Hepatocyte (in vitro differentiated cells): Measurements from ENCODE around the gene MARCKSL1. TPM values are rescaled to one million over a fixed set of nuclear protein-coding genes. Genes with fewer than 3 reads are reported as not detected.

Experiments used
- DNase-seq: peaks from one replicate; pipeline ENCODE4 v3.0.0-alpha.2; 2016; ENCODE audit warnings: low spot score
- H2AFZ ChIP-seq: fragments of 200-600 bp; sonication (generic); 2 replicates; pipeline ENCODE4 v1.6.0; 2016; ENCODE audit warnings: antibody characterized with exemption, mild to moderate bottlenecking
- H3K27ac ChIP-seq: fragments of 200-600 bp; sonication (generic); 2 replicates; pipeline ENCODE4 v1.5.1; 2016; ENCODE audit warnings: mild to moderate bottlenecking
- H3K27me3 ChIP-seq: fragments of 200-600 bp; sonication (generic); 2 replicates; pipeline ENCODE4 v1.6.1; 2016
- H3K36me3 ChIP-seq: fragments of 200-600 bp; sonication (generic); replicated peaks from 2 replicates; pipeline ENCODE4 v1.5.1; 2016; ENCODE audit warnings: low read depth; ENCODE audit not compliant: insufficient read depth
- H3K4me1 ChIP-seq: fragments of 200-600 bp; sonication (generic); 2 replicates; pipeline ENCODE4 v1.5.1; 2016; ENCODE audit warnings: mild to moderate bottlenecking, moderate library complexity; ENCODE audit not compliant: insufficient read depth
- H3K4me2 ChIP-seq: fragments of 200-600 bp; sonication (generic); 2 replicates; pipeline ENCODE4 v1.6.0; 2016
- H3K4me3 ChIP-seq: fragments of 200-600 bp; sonication (generic); 2 replicates; pipeline ENCODE4 v1.5.1; 2016; ENCODE audit warnings: mild to moderate bottlenecking
- H3K79me2 ChIP-seq: fragments of 200-600 bp; sonication (generic); 2 replicates; pipeline ENCODE4 v1.6.0; 2017; ENCODE audit warnings: mild to moderate bottlenecking
- H3K9me2 ChIP-seq: fragments of 200-600 bp; sonication (generic); replicated peaks from 2 replicates; pipeline ENCODE4 v1.6.0; 2017; ENCODE audit warnings: mild to moderate bottlenecking; ENCODE audit not compliant: insufficient read depth
- H3K9me3 ChIP-seq: fragments of 200-600 bp; sonication (generic); 2 replicates; pipeline ENCODE4 v1.5.1; 2016; ENCODE audit warnings: low read depth, mild to moderate bottlenecking
- H4K20me1 ChIP-seq: fragments of 200-600 bp; sonication (generic); 2 replicates; pipeline ENCODE4 v1.6.0; 2016; ENCODE audit warnings: mild to moderate bottlenecking; ENCODE audit not compliant: insufficient read depth, poor library complexity, severe bottlenecking
- EZH2 ChIP-seq: fragments of 200-600 bp; sonication (generic); IDR thresholded peaks from 2 replicates; pipeline ENCODE4 v1.6.1; 2016; ENCODE audit warnings: antibody characterized with exemption, mild to moderate bottlenecking, borderline replicate concordance
- EZH2phosphoT487 ChIP-seq: fragments of 200-600 bp; sonication (generic); IDR thresholded peaks from one replicate; pipeline ENCODE4 v1.6.1; 2018; ENCODE audit warnings: antibody characterized with exemption, mild to moderate bottlenecking, low read depth, moderate library complexity; ENCODE audit not compliant: unreplicated experiment, severe bottlenecking
- WGBS: methylation state at CpG from one replicate; pipeline ENCODE4 v1.1.6; 2016; ENCODE audit warnings: low lambda C conversion rate; ENCODE audit errors: missing lambda C conversion rate; 5-methylcytosine and 5-hydroxymethylcytosine counted together
- polyA plus RNA-seq: library from polyadenylated mRNA; unstranded; fragments of >200 nt; fragmentation: Nextera tagmentation; extraction: Ambion mirVana; gene quantifications from 2 replicates; pipeline ENCODE4 v1.2.1, GENCODE V29; 2016
- total RNA-seq: library from RNA; depleted of rRNA; stranded (reverse); fragments of >200 nt; gene quantifications from 2 replicates; pipeline ENCODE4 v1.2.3, GENCODE V29; 2014
- TF ChIP-seq, protein P1 (sequence below): fragments of 200-600 bp; sonication (generic); IDR thresholded peaks from 2 replicates; pipeline ENCODE4 v1.5.1; 2016; ENCODE audit warnings: antibody characterized with exemption, mild to moderate bottlenecking; ENCODE audit not compliant: poor library complexity

The MARCKSL1 gene
- total and polyA plus RNA-seq, 2 experiments from 2014 or later: 143 to 358 TPM

DNA sequence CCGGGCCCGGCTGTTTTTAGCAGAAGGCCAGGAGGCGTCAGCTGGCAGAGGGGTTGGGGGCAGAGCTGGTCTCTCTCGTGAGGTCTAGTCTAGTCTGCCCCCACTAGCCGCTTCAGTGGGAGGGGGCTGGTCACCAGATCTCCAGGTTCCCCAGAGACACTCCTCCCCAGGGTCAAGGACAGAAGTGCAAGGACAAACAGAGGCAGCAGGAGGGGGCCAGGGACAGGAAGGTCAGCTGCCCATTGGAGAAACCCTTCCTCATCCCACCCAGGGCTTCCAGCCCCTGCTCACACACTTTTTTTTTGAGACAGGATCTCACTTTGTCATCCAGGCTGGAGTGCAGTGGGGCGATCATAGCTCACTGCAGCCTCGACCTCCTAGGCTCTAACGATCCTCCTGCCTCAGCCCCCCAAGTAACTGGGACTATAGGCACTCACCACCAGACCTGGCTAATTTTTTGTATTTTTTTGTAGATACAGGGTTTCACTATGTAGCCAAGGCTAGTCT, 16.3 kb upstream of the MARCKSL1 start:
- Histone ChIP-seq H3K4me2 (peak overlapping the region; percentile 95), H3K27ac (peak overlapping the region; percentile 97), H3K9me3 (no peaks in the 10 kb centered on the region), H4K20me1 (no peaks in the 10 kb centered on the region), H3K79me2 (peaks cover 12% of the 10 kb centered on the region), H3K4me1 (peaks cover 23% of the 10 kb centered on the region), H3K4me3 (peak overlapping the region; percentile 62), H3K36me3 (no peaks in the 10 kb centered on the region), H3K27me3 (no peaks in the 10 kb centered on the region), H3K9me2 (no peaks in the 10 kb centered on the region), H2AFZ (peak overlapping the region; percentile 60)
- TF ChIP-seq EZH2: no peak
- TF ChIP-seq EZH2phosphoT487: no peak
- TF ChIP-seq, protein P1, sequence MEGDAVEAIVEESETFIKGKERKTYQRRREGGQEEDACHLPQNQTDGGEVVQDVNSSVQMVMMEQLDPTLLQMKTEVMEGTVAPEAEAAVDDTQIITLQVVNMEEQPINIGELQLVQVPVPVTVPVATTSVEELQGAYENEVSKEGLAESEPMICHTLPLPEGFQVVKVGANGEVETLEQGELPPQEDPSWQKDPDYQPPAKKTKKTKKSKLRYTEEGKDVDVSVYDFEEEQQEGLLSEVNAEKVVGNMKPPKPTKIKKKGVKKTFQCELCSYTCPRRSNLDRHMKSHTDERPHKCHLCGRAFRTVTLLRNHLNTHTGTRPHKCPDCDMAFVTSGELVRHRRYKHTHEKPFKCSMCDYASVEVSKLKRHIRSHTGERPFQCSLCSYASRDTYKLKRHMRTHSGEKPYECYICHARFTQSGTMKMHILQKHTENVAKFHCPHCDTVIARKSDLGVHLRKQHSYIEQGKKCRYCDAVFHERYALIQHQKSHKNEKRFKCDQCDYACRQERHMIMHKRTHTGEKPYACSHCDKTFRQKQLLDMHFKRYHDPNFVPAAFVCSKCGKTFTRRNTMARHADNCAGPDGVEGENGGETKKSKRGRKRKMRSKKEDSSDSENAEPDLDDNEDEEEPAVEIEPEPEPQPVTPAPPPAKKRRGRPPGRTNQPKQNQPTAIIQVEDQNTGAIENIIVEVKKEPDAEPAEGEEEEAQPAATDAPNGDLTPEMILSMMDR: no peak
- 41% methylated on average over 8 of the region's 8 CpGs for WGBS
- no peak for DNase-seq

DNA sequence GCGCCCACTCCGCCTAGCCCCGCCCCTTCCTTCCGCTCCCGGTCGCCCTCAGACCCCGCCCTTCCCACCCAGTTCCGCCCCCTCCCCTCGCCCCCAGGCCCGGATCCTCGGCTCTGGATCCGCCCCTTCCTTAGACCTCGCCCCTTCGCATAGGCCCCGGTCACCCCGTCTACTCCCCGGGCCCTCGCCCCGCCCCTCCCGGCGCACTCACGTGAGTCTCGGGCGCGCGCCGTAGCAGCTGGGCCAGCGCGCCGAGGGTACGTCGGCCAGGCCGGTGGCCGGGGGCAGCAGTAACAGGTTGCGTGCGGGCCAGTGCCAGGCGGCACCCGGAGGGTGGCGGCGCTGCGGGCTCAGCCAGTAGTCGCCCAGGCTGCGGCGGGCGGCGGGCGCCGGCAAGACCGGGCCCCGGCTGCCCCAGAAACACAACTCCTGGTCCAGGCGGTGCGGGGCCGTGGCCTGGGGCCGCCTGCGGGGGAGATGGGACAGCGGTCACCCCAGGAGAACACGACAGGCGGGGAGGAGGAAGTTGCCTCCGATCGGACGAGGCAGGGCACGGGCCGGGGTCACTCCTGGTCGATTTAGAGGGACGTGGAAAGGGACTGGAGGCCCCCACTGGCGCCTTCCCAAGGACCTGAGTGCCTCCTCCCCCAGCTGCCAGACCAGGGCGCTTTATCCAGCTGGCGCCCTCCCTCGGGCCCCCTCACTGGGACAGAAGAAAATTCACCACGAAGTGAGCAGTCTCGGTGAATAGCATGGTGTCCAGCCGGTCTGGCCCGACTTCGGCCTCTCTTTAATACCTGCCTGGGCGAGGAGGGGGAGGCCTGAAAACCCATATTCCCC, 15.6 kb upstream of the MARCKSL1 start:
- Histone ChIP-seq H3K4me1 (peaks cover 23% of the 10 kb centered on the region), H2AFZ (peak overlapping the region; percentile 94)

DNA sequence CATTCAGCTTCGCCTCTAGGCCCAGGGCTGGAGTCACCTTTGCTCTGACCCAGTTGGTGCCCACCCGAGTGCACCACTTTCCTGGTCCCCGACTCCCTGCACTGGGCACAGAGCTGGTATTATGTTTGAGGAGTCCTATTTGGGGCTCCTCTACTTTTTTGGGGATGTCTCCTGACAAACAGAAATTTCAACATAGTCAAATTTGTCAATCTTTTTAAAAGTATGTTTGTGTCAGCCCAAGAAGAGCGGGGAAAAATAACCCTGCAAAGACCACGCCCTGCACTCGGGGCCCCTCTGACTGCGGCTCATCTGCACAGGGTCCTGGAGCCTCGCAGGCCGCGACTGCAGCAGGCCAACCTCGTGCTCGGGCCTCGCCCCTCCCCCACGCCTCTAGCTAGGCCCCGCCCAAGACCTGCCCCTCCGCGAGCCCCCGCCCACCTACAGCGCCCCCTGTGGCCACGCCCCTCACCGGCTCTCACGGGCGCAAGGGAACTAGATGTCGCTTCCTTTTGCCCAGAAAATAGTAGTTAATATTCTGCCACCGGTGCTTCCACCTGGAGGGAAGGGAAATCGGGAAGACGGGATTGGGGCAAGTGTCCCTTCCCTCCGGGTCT, 14.9 kb upstream of the MARCKSL1 start:
- H4K20me1 ChIP-seq: no peaks in the 10 kb centered on the region
- H2AFZ ChIP-seq: peak overlapping the region; percentile 94
- no peaks in the 10 kb centered on the region for H3K9me2 ChIP-seq
- H3K9me3 ChIP-seq: no peaks in the 10 kb centered on the region
- peaks cover 12% of the 10 kb centered on the region for H3K79me2 ChIP-seq
- peak overlapping the region; percentile 95 for H3K27ac ChIP-seq
- H3K4me1 ChIP-seq: peaks cover 23% of the 10 kb centered on the region
- no peaks in the 10 kb centered on the region for H3K27me3 ChIP-seq
- H3K4me2 ChIP-seq: peak overlapping the region; percentile 95
- no peak for TF ChIP-seq EZH2phosphoT487
- TF ChIP-seq, protein P1: peak; percentile 89
- DNase-seq: peak; percentile 91
- no peaks in the 10 kb centered on the region for H3K36me3 ChIP-seq
- WGBS: 30% methylated on average over 20 of the region's 28 CpGs
- peak overlapping the region; percentile 69 for H3K4me3 ChIP-seq

More for the DNA sequence above, 15.6 kb upstream of the MARCKSL1 start:
- Histone ChIP-seq H3K4me3 (peak overlapping the region; percentile 69), H3K27me3 (no peaks in the 10 kb centered on the region), H3K27ac (peak overlapping the region; percentile 97), H3K9me2 (no peaks in the 10 kb centered on the region), H3K36me3 (no peaks in the 10 kb centered on the region), H3K4me2 (peak overlapping the region; percentile 95), H3K79me2 (peaks cover 12% of the 10 kb centered on the region), H4K20me1 (no peaks in the 10 kb centered on the region), H3K9me3 (no peaks in the 10 kb centered on the region)
- TF ChIP-seq EZH2: no peak
- TF ChIP-seq, protein P1: peak; percentile 8
- DNase-seq: peak; percentile 98
- WGBS: under 1% methylated on average over 48 of the region's 75 CpGs
